ENCODE results near the gene PRSS38. TPM values are rescaled to one million over a fixed set of nuclear protein-coding genes. Genes with fewer than 3 reads are reported as not detected.

Gene PRSS38
- total and polyA plus RNA-seq, 10 of the 15 experiments (the other 5 are each of a cell fraction or from before 2014, with no cell fraction given), result not detected

DNA sequence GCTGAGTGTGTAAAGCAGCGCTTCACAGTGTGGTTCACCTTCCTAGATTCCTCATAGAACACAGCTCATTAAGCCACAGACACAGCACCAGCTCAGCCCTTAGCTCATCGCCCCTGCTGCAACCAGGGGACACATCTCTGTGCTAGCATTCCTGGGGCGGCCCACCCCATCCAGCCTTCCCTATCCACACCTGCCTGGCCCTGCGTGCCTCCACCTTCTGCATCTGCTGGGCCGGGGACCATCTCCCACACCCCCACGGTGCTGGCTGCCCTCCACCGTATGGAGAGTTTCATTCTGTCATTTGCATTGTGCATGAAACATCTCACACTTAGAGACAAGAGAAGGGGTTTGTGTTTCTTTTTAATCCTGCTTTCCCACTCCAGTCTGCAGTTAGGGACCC is 35.8 kb upstream of the PRSS38 start:
- RAD21 ChIA-PET (ENCODE audit: unreplicated experiment), result no interaction called here

More for the DNA sequence above, 35.8 kb upstream of the PRSS38 start:
- H2AFZ ChIP-seq (ENCODE audit: control insufficient read depth, low read depth, low read length), result no peak overlapping the region
- TF ChIP-seq JUNB (IDR thresholded peaks at IDR 0.05), result no peak
- no peak for TF ChIP-seq ZZZ3 (IDR thresholded peaks at IDR 0.05; ENCODE audit: control insufficient read depth, insufficient read length, low read depth)
- TF ChIP-seq POU2F2 (IDR thresholded peaks at IDR 0.05; ENCODE audit: borderline replicate concordance, low read depth, low read length), result no peak
- no peak for TF ChIP-seq DPF2 (IDR thresholded peaks at IDR 0.05)
- no peak for TF ChIP-seq HCFC1 (IDR thresholded peaks at IDR 0.05; ENCODE audit: low read length)
- TF ChIP-seq, protein P1, sequence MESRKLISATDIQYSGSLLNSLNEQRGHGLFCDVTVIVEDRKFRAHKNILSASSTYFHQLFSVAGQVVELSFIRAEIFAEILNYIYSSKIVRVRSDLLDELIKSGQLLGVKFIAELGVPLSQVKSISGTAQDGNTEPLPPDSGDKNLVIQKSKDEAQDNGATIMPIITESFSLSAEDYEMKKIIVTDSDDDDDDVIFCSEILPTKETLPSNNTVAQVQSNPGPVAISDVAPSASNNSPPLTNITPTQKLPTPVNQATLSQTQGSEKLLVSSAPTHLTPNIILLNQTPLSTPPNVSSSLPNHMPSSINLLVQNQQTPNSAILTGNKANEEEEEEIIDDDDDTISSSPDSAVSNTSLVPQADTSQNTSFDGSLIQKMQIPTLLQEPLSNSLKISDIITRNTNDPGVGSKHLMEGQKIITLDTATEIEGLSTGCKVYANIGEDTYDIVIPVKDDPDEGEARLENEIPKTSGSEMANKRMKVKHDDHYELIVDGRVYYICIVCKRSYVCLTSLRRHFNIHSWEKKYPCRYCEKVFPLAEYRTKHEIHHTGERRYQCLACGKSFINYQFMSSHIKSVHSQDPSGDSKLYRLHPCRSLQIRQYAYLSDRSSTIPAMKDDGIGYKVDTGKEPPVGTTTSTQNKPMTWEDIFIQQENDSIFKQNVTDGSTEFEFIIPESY (IDR thresholded peaks at IDR 0.05), result no peak
- TF ChIP-seq, protein P2, sequence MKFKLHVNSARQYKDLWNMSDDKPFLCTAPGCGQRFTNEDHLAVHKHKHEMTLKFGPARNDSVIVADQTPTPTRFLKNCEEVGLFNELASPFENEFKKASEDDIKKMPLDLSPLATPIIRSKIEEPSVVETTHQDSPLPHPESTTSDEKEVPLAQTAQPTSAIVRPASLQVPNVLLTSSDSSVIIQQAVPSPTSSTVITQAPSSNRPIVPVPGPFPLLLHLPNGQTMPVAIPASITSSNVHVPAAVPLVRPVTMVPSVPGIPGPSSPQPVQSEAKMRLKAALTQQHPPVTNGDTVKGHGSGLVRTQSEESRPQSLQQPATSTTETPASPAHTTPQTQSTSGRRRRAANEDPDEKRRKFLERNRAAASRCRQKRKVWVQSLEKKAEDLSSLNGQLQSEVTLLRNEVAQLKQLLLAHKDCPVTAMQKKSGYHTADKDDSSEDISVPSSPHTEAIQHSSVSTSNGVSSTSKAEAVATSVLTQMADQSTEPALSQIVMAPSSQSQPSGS (IDR thresholded peaks at IDR 0.05; ENCODE audit: low read length), result no peak
- TF ChIP-seq LARP7 (IDR thresholded peaks at IDR 0.05), result no peak
- no peak for TF ChIP-seq TCF7 (IDR thresholded peaks at IDR 0.05; ENCODE audit: borderline replicate concordance)
- TF ChIP-seq NRF1 (conservative IDR thresholded peaks at IDR 0.05; ENCODE audit: low read depth, low read length), result no peak
- TF ChIP-seq ZNF622 (IDR thresholded peaks at IDR 0.05), result no peak
- TF ChIP-seq SRF (IDR thresholded peaks at IDR 0.05; ENCODE audit: low read depth in 2 of 2, low read length in 2 of 2), result no peak
- H3K9me3 ChIP-seq (replicated peaks; ENCODE audit: control insufficient read depth, insufficient read depth, low read length), result no peaks in the 10 kb centered on the region
- H3K4me1 ChIP-seq (ENCODE audit: control insufficient read depth, insufficient read depth, low read length), result no peaks in the 10 kb centered on the region
- no peak overlapping the region for H3K27ac ChIP-seq (ENCODE audit: control insufficient read depth, insufficient read depth)
- ChIA-PET POLR2A (no interaction called here), SMC1A (ENCODE audit: uncharacterized antibody, unreplicated experiment) (no interaction called here), CTCF (interaction anchor here (1.3 kb wide), 1 partner anchor 174 kb away, joined by 3 read pairs; no protein-coding TSS in a partner anchor)
- ATAC-seq (no peak), FAIRE-seq (no peak), DNase-seq (ENCODE audit: low read depth, low spot score) (no peak)
- 92% methylated on average over 7 of the region's 7 CpGs for WGBS (ENCODE audit: insufficient coverage, insufficient replicate concordance, low lambda C conversion rate, missing lambda C conversion rate)
- BruUV-seq (replicated peaks), result no TSS peak
- no peak overlapping the region for H3K4me2 ChIP-seq (ENCODE audit: control insufficient read depth, insufficient read depth)
- no peaks in the 10 kb centered on the region for H3K79me2 ChIP-seq (ENCODE audit: control insufficient read depth, insufficient read depth, low read length)
- no peaks in the 10 kb centered on the region for H4K20me1 ChIP-seq (ENCODE audit: control insufficient read depth, insufficient read depth)
- no peak overlapping the region for H3K9ac ChIP-seq (ENCODE audit: control insufficient read depth, insufficient read depth, low read length)
- peaks cover 4 to 11% of the 10 kb centered on the region in 2 experiments; a peak in 3 of 4 replicates for H3K36me3 ChIP-seq (ENCODE audit: control insufficient read depth in 2 of 2, insufficient read depth in 2 of 2, low read length in 1 of 2)
- intact Hi-C loops (cut with micrococcal nuclease; ENCODE audit: unreplicated experiment), result loop anchor here (10.0 kb wide), 1 partner anchor 45 kb away; the partner anchor contains the start of genes JMJD4 and SNAP47
- in situ Hi-C loops (cut with MboI), result no loop called here
- H3K4me3 ChIP-seq, result no peak overlapping the region
- no peaks in the 10 kb centered on the region for H3K27me3 ChIP-seq (replicated peaks in 1 of 2; ENCODE audit: control insufficient read depth in 2 of 2, insufficient read depth in 2 of 2, low read length in 1 of 2)

Measured in GM12878 (cell line).